Measurements from ENCODE around the gene FAM200B. TPM values are rescaled to one million over a fixed set of nuclear protein-coding genes. Genes with fewer than 3 reads are reported as not detected.

FAM200B gene
- polyA plus RNA-seq, 4 donors, result 66.7 to 72.9 (median 71.7) TPM

DNA sequence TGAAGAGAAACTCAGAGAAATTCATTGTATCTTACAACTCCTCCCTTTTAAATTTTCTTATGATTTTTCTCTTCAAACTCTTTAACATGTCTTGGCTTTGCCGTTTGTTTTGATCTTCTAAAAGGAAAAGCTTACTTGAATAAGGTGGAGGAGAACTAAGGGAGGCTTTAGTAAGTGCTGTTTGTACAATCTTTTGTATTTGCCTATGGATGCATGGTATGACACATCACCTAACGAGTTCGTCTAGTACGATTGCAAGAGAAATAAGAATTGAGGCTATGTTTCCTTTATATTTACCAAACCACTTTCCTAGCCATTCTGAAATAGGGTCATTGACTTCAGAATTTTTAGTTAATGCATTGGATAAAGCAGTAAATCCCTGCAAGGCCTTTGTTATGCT is 12.8 kb downstream of the FAM200B start:
- no peak for DNase-seq (ENCODE audit: low read depth in 4 of 4, low spot score in 2 of 4)

DNA sequence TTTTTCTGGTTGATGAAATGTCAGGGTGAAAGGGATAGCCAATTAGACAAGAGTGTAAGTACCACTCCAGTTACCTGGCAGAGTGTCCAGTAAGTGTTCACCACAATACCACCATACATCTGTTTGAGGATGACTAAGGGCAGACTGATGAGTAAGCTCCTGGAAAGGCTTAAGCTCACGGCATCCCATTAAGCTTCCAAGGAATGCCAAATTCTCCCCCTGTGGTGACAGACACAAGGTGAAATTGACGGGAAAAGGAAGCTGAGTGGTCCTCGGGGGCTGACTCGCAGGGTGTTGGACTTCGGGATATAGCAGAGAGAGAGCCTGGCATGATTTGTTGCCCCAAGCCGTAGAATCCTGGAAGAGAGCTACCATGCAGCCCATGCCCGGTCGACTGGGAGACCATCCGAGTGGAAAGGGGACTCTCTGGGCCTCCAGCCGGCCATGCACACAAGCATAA is 13.6 kb downstream of the FAM200B start:
- DNase-seq (ENCODE audit: low read depth in 4 of 4, low spot score in 2 of 4), result no peak

DNA sequence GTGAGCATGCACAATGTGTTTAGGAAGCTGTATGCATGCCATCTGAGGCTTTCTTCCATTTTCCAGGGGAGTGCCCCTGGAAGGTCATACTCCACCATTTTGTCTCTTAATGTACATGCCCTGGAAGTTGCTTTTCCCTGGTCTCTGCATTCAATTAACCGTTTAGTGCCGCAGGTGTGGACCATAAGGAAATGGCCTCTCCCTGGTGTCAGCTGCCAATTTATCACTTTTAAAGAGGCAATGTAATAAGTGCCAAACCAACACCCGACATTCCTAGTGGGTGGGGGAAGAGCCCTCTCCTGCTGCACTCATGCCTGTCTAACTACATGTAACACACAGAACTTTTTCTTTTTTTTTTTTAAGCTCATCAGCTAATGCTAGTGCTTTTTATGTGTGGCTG is 14.1 kb downstream of the FAM200B start:
- no peak for DNase-seq (ENCODE audit: low read depth in 4 of 4, low spot score in 2 of 4)

DNA sequence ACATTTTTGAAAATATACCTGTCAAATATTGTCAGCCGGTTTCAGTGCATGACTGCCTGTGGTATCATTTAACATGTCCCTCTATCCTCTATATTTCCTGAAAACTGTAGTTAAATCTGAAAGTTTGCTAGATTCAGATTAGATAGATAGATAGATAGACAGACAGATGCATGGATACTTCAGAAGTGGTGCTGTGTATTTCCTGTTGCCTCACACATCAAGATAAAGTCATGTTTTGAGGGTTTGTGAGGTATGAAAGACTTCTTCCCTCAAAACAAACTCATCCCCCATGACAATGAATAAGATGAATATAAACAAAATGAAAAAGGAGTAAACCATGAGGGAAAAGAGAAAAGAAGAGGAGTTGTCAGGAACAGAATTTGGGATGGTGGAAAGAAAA is 15.2 kb downstream of the FAM200B start:
- no peak for DNase-seq (ENCODE audit: low read depth in 4 of 4, low spot score in 2 of 4)

DNA sequence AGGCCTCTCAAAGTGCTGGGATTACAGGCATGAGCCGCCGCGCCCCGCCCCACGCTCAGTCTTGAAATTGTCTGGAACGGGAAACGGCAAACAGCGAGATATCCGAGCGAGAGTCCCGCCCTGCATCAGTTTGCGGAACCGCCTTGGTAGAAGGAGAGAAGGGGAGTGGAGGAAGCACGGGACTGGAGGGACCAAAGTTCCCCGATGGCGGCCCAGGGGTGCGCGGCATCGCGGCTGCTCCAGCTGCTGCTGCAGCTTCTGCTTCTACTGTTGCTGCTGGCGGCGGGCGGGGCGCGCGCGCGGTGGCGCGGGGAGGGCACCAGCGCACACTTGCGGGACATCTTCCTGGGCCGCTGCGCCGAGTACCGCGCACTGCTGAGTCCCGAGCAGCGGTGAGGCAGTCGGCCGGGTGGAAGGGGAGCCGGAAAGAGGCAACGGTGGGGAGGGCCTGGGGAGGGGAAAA is 21.3 kb downstream of the FAM200B start, which contains the start of gene BST1:
BST1 (plus strand) TSS at position 125 of the 463 bp plus-strand sequence; CDS start at position 205, 80 bp downstream.
- peak in 2 of 4 donors; percentile 31 to 40 for DNase-seq (ENCODE audit: low read depth in 4 of 4, low spot score in 2 of 4)

DNA sequence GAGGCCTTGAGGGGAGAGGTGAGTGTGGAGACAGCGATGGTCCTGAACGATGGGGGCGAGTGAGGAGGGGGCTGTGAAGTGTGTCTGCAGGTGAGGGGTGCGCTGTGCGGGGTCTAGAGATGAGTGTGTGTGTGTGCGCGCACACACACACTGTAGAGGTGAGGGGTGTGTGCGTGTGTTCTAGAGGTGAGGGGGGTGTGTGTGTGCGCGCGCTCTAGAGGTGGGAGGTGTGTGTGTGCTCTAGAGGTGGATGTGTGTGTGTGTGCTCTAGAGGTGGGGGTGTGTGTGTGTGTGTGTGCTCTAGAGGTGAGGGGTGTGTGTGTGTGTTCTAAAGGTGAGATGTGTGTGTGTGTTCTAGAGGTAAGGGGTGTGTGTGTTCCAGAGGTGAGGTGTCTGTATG is 21.8 kb downstream of the FAM200B start:
- no peak for DNase-seq (ENCODE audit: low read depth in 4 of 4, low spot score in 2 of 4)

DNA sequence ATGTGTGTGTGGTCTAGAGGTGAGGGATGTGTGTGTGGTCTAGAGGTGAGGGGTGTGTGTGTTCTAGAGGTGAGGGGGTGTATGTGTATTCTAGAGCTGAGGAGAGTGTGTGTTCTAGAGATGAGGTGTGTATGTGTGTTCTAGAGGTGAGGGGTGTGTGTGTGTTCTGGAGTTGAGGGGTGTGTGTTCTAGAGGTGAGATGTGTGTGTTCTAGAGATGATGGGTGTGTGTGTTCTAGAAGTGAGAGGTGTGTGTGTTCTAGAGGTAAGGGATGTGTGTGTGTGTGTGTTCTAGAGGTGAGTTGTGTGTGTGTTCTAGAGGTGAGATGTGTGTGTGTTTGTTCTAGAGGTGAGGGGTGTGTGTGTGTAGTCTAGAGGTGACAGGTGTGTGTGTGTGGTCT is 22.5 kb downstream of the FAM200B start:
- no peak for DNase-seq (ENCODE audit: low read depth in 4 of 4, low spot score in 2 of 4)

DNA sequence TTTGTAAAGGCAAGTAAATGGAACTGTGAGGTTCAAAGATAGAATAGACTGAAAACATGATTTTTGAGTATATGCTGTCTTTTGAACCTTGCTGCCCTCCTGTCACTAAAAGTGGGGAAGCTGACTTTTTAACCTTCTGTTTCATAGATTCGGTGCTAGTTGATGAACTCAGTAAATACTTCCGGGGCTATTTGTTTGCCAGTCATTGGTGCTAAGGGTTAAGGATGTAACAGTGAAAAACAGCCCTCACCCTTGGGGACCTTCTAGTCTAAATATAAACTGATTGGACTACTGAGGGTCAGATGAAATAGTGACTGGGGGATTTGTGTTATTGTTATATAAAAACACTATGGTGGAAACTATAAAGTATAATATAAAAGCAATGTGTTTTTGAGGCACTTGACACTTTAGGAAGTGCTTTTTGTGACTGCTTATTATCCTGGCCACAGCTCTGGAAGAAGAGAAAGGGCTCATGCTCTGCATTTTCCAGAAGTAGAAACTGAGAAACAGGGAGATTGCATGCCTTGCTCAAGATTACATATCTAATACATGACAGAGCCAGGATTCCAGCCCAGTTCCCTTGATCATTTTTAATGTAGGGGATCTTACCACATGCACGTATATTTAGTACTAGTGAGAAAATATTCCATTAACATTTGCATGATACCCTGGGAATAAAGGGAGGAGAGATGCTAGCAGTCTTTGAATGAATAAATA is 25.2 kb downstream of the FAM200B start:
- DNase-seq (ENCODE audit: low read depth in 4 of 4, low spot score in 2 of 4), result no peak

DNA sequence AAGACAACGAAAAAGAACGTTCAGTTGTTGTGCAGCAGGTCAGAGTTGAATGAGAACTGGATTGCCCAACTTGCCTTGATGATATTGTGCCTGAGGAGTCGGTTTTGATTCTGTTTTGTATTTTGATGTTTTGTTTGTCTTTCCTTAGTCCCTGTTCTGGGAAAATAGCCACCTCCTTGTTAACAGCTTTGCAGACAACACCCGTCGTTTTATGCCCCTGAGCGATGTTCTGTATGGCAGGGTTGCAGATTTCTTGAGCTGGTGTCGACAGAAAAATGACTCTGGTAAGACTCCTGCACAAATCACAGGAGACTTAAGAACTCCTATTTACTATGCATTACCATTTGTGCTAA is 25.7 kb downstream of the FAM200B start:
- no peak for DNase-seq (ENCODE audit: low read depth in 4 of 4, low spot score in 2 of 4)

DNA sequence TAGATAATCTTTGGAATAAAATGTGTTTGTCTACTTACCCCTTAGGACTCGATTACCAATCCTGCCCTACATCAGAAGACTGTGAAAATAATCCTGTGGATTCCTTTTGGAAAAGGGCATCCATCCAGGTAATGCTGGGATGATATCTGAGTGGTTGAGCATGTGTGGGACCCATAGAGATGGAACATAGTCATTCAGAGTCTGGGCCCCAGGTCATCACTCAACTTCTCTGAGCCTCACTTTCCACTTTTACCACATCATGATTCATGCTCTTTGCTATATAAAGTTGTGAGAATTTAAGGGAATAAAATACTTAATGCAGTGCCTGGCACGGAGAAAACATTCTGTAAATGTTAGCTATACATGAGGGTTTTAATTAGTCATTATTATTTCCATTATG is 30.1 kb downstream of the FAM200B start:
- DNase-seq (ENCODE audit: low read depth in 4 of 4, low spot score in 2 of 4), result no peak

DNA sequence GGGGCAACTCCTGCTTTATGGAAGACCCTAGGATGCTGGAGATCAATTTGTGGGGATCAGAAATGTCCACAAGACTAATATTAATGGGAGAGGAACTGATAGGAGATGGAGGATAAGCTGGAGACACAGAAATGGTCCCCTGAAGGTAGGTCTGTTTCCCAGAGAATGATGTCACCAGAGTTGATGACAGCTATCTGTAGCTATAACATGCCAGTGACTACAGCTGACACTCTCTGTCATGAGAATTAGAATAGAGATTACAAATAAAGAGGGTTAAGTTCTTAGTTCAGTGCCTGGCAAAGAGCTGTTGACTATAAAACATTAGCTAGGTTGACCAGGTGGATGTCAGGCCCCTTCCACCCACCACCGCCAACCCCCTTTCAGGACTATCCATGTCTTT is 30.6 kb downstream of the FAM200B start:
- no peak for DNase-seq (ENCODE audit: low read depth in 4 of 4, low spot score in 2 of 4)

DNA sequence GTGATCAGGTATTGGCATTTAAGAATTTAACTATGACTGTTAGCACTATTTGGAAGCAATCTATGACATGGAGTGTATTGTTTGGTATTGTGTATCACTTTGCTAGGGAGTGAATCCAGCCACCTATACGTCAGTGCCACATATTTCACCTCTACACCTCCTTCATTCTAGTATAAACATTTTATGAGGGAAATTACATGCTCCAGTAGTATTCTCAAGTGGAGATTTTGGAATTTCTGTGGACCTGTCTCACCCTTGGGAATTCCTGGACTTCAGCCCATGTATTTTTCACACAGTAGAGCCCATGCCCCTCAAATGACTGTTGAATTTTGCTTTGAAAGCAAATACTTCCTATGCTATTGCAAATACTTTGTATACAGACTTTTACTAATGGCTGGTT is 32.5 kb downstream of the FAM200B start:
- no peak for DNase-seq (ENCODE audit: low read depth in 4 of 4, low spot score in 2 of 4)

DNA sequence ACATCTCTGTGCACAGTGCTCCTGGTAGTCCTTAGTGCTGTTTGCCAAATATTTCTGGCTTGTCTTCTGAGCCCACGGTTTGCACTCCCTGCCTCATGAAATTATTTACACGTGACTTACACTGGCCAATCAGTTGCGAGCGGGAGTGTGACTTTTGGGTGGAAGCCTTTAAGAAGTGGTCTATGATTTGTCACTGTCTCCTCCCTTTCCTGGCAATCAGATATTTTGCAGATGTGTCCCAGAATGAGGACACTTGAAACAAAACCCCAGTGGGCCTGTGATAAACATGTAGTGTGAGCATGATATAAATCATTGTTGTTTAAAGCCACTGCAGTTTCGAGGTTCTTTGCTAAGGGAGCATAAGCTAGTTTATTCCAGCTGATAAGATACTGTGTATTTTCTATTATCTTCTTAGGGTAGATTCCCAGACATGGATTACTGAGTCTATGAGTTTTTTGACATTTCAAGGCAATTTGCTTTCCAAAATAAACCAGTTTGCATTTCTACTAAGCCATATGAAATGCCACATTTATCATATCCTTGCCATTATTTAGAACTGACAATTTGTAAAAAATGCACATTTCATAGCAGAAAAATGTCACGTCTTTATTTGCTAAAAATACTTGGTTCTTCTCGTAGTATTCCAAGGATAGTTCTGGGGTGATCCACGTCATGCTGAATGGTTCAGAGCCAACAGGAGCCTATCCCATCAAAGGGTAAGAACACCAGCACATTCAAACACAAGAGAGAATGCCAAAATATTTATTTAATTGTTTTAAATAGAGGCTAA is 33.2 kb downstream of the FAM200B start:
- peak in 2 of 4 donors; percentile 24 to 41 for DNase-seq (ENCODE audit: low read depth in 4 of 4, low spot score in 2 of 4)

DNA sequence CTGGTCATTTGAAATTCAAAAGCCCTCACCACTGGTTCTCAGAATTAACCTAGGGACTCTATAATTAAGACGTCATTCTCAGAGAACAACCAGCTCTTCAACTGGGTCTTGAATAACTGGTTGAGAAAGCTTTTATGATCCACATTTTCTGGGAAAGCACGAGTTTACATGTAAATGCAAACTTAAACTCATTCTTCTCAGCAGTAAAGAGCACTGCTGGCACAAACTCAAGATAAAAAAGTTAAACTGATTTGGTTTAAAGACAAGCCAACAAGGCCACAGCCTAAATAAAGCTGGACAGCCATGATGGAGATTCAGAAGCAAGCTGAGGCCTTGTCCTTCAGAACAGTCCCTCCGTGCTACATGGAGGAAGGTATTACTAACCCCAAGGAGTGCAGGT is 34.5 kb downstream of the FAM200B start:
- no peak for DNase-seq (ENCODE audit: low read depth in 4 of 4, low spot score in 2 of 4)

DNA sequence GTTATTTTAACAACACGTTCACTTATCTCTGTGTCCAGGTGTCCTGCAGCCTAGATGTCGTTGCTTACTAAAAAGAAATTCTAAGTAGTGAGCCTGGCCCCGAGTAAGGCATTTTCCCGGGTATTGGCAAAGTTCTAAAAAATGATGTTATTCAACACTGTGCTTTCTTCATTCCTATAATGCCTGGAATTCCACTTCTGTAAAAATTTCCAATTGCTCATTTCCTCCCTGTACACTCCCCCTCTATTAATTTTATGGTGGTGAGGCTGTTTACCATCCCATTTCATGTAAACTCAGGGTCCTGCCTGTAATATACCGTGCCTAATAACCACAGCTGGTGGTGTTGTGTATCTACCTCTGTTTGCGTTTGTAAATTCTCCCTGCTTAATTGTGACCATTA is 35.5 kb downstream of the FAM200B start:
- DNase-seq (ENCODE audit: low read depth in 4 of 4, low spot score in 2 of 4), result no peak

DNA sequence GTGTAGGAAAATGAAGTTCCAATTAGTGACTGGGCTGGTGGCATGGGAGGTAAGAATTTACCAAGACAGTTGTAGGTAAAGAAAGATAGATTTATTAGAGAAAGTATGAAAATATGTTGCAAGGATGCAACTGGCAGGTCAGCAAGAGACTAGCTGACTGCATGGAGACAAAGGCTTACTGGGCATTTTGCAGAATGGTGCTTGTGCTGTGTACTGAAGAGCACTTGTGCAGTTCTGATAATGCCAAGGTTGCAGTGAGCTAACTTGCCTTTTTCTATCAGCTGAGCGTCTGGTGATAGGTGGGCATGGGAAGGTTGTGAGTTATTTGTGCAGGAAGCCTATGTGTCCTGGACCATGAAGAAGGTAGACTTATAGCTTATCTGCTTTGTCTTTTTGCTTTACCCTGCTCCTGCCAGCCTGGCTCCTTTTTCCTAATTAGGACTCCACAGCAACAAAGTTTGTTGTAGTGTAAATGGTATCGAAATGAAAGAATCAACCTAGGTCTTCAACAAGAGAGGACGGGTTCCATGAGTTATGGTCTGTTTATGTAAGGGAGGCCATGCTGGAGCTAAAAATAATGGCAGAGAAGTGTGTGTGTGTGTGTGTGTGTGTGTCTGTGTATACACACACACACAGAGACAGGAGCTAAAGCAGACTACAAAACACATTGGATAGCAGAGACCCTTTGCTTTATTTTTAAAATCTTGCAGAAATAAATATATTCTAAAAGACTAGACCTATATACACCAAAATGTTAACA is 36.2 kb downstream of the FAM200B start:
- DNase-seq (ENCODE audit: low read depth in 4 of 4, low spot score in 2 of 4), result no peak

DNA sequence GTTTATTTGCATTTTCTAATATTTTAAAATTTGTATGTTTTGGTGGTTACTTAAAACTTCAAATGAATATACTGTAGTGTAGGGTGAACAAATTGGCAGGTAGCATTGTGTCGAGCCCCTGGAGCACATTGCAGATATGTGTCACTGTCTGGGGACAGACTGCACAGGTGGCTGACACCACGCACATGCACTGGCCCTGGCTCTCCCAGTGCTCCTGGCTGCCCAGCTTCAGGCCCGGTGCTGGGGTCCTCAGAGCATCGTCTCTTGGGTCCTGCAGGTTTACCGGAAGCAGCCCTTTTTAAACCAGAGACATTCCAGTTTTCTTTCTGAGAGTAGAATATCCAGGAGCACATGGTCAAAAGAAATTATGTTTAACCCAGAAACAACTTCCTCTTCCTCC is 36.8 kb downstream of the FAM200B start:
- no peak for DNase-seq (ENCODE audit: low read depth in 4 of 4, low spot score in 2 of 4)

DNA sequence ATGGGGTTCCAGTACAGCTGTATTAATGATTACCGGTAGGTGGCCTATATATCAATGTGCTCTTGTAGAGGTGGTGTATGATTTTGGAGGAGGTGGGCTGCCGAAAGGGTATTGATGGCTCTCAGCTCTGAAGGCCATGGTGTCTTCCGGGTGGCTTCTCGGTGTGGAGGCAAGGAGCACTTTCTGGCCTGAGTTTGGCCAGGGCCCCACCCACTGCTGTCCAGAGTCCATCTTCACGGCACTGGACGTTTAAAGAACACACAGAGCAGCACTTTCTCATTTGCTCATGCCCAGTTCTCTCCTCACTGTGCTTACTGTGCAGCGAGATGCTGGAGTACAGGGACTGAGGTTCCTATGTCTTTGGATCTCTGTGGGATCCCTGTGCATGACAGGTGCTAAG is 37.3 kb downstream of the FAM200B start:
- no peak for DNase-seq (ENCODE audit: low read depth in 4 of 4, low spot score in 2 of 4)

DNA sequence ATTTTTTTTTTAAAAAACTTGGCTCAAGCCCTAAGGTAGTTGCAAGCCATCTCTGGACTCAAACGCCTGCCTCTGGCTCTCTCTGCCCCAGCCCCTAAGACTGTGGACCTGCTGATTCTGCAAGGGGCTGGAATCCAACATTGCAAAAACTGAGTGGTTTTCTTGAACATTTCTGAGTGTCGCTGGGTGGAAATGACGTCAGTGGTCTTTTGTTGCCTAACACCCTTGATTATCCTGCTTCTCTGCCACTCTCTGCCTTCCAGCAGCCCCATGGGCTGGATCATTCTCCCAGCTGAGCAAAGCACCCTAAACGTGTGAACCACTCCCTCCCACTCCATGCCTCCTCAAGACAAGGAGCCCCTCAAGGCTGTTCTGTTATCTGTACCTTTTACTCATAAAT is 37.9 kb downstream of the FAM200B start:
- DNase-seq (ENCODE audit: low read depth in 4 of 4, low spot score in 2 of 4), result no peak

DNA sequence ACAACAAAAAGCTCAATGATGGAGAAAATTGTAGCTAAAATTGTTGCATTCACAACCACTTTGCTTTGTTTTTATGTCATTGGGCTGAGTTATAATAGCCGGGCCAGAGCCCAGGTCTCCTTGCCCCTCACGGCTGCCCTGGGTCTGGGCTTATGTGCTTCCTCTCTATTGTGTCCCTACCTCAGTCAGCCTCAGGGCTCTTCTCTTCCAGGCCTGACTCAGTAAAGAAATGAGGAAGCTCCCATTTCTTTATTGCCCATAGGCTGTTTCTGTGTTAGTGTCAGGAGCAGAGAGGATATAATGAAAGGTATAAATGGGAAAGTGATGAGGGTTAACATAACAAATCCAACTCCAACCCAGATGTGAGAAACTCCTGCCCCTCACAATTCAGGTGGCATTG is 39.2 kb downstream of the FAM200B start:
- DNase-seq (ENCODE audit: low read depth in 4 of 4, low spot score in 2 of 4), result no peak

DNA sequence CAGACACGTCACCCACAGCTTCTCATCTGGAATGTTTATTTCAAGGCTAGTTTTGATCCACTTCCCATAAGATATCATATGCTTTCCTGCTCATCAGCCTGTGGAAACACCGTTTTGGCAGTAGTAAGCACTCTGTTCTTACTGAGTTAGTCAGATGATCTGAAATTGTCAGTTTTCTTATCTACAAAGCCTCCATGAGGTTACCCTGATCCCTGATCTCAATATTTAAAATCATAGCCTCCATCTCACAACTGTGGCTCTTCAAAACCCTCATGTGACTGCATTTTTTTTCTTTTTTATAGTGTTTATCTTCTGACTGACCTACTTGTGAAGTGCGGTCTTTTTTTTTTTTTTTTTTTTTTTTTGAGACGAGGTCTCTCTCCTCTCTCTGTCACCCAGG is 44.0 kb downstream of the FAM200B start:
- DNase-seq (ENCODE audit: low read depth in 4 of 4, low spot score in 2 of 4), result no peak
